IPS-18c (cell line): ENCODE results near the gene CENPA.
"Not testable (repeated sequence)": the region's sequence is repeated elsewhere in the genome, so short reads cannot be mapped to it uniquely, and the experiment has no call there.

Experiments
- H3K4me3 ChIP-seq: 2 replicates; pipeline ENCODE4 v1.7.0; 2013; ENCODE audit warnings: low read depth, mild to moderate bottlenecking, low read length, moderate library complexity; ENCODE audit not compliant: insufficient read depth
- H3K9me3 ChIP-seq: one replicate; pipeline ENCODE4 v1.6.1; 2013; ENCODE audit warnings: mild to moderate bottlenecking, low read length, moderate library complexity; ENCODE audit not compliant: control insufficient read depth, insufficient read depth

CENPA gene

GRCh38 chr2:26778098-26778497, 7.8 kb upstream of the CENPA start:
- Histone ChIP-seq H3K9me3 (no peaks in the 10 kb centered on the region), H3K4me3 (no peak overlapping the region)

GRCh38 chr2:26778507-26778906, 7.3 kb upstream of the CENPA start:
- no peak overlapping the region for H3K4me3 ChIP-seq
- no peaks in the 10 kb centered on the region for H3K9me3 ChIP-seq

- H3K4me3 ChIP-seq, result no peak overlapping the region
- no peaks in the 10 kb centered on the region for H3K9me3 ChIP-seq
Observed at GRCh38 chr2:26780203-26780760, 5.6 kb upstream of the CENPA start.

- Histone ChIP-seq H3K4me3 (no peak overlapping the region), H3K9me3 (no peaks in the 10 kb centered on the region)
Observed at GRCh38 chr2:26782876-26783704, 2.8 kb upstream of the CENPA start.

GRCh38 chr2:26784570-26785234, 1.2 kb upstream of the CENPA start:
- Histone ChIP-seq H3K4me3 (no peak overlapping the region; the same call in 1 of the 2 replicates), H3K9me3 (no peaks in the 10 kb centered on the region)

- Histone ChIP-seq H3K4me3 (peak overlapping the region; percentile 73), H3K9me3 (no peaks in the 10 kb centered on the region)
Observed at GRCh38 chr2:26786207-26787028, 562 bp downstream of the CENPA start.

GRCh38 chr2:26792720-26793119, 6.9 kb downstream of the CENPA start:
- no peaks in the 10 kb centered on the region for H3K9me3 ChIP-seq
- H3K4me3 ChIP-seq, result no peak overlapping the region

- H3K9me3 ChIP-seq, result no peaks in the 10 kb centered on the region
- H3K4me3 ChIP-seq, result no peak overlapping the region
Observed at GRCh38 chr2:26793518-26793917, 7.7 kb downstream of the CENPA start.

GRCh38 chr2:26795135-26795534, 9.3 kb downstream of the CENPA start:
- H3K4me3 ChIP-seq, H3K9me3 ChIP-seq: not testable (repeated sequence)

GRCh38 chr2:26801328-26801727, 15.5 kb downstream of the CENPA start:
- Histone ChIP-seq H3K4me3 (no peak overlapping the region), H3K9me3 (peaks cover 2% of the 10 kb centered on the region)

GRCh38 chr2:26801796-26802195, 15.9 kb downstream of the CENPA start:
- H3K9me3 ChIP-seq, result peaks cover 2% of the 10 kb centered on the region
- no peak overlapping the region for H3K4me3 ChIP-seq

GRCh38 chr2:26805241-26805676, 19.4 kb downstream of the CENPA start:
- H3K4me3 ChIP-seq, result no peak overlapping the region
- peaks cover 2% of the 10 kb centered on the region for H3K9me3 ChIP-seq

GRCh38 chr2:26807788-26808460, 22.1 kb downstream of the CENPA start:
- peaks cover 2% of the 10 kb centered on the region for H3K9me3 ChIP-seq
- no peak overlapping the region for H3K4me3 ChIP-seq

GRCh38 chr2:26809211-26809610, 23.4 kb downstream of the CENPA start:
- Histone ChIP-seq H3K9me3 (peaks cover 2% of the 10 kb centered on the region), H3K4me3 (no peak overlapping the region)

GRCh38 chr2:26809876-26810577, 24.2 kb downstream of the CENPA start:
- Histone ChIP-seq H3K9me3 (peaks cover 1% of the 10 kb centered on the region), H3K4me3 (no peak overlapping the region)

- H3K9me3 ChIP-seq, result no peaks in the 10 kb centered on the region
Observed at GRCh38 chr2:26811261-26811660, 25.4 kb downstream of the CENPA start.

More at GRCh38 chr2:26811261-26811660, 25.4 kb downstream of the CENPA start:
- no peak overlapping the region for H3K4me3 ChIP-seq
